Left renal pelvis (tissue), 4 donors: ENCODE data around the gene GCHFR. TPM values are rescaled to one million over a fixed set of nuclear protein-coding genes. Genes with fewer than 3 reads are reported as not detected.

Experiments used
- DNase-seq, 4 donors: peaks; one replicate each; pipeline ENCODE4 v3.0.0-alpha.2; 2013; ENCODE audit warnings: low read depth in 4 of 4, low spot score in 3 of 4
- polyA plus RNA-seq, 4 donors: library from polyadenylated mRNA; unstranded; fragments of 120-200 nt; gene quantifications; one replicate each; pipeline ENCODE4 v1.2.1, GENCODE V29; 2013; ENCODE audit not compliant: insufficient read length in 4 of 4

The GCHFR gene
- 10 to 100 TPM in 3 of 4 donors, 1 to 10 TPM in 1; 6.9 to 47.2 (median 29.5) TPM for polyA plus RNA-seq

GRCh38 chr15:40763801-40764628 lies at the start of gene GCHFR:
TSS of gene GCHFR (plus strand) at chr15:40764068. CDS start at chr15:40764181, 113 bp downstream.
- peak in 2 of 4 donors; percentile 56 to 59 for DNase-seq

GRCh38 chr15:40714144-40714543 lies 49.7 kb upstream of the GCHFR start:
- no peak for DNase-seq

GRCh38 chr15:40716165-40716564 lies 47.7 kb upstream of the GCHFR start:
- DNase-seq, result no peak

GRCh38 chr15:40721701-40722100 lies 42.2 kb upstream of the GCHFR start:
- no peak for DNase-seq

GRCh38 chr15:40722354-40722753 lies 41.5 kb upstream of the GCHFR start:
- DNase-seq, result no peak

GRCh38 chr15:40722934-40723333 lies 40.9 kb upstream of the GCHFR start:
- no peak for DNase-seq

GRCh38 chr15:40723919-40724318 lies 39.9 kb upstream of the GCHFR start:
- no peak for DNase-seq

- no peak for DNase-seq
Measured at GRCh38 chr15:40731034-40731433, 32.8 kb upstream of the GCHFR start.

- no peak for DNase-seq
Measured at GRCh38 chr15:40736575-40736974, 27.3 kb upstream of the GCHFR start.

GRCh38 chr15:40737048-40737447 lies 26.8 kb upstream of the GCHFR start:
- no peak for DNase-seq

- DNase-seq, result no peak
Measured at GRCh38 chr15:40739047-40739446, 24.8 kb upstream of the GCHFR start.

- no peak for DNase-seq
Measured at GRCh38 chr15:40739854-40740253, 24.0 kb upstream of the GCHFR start.

- no peak for DNase-seq
Measured at GRCh38 chr15:40743485-40743901, 20.4 kb upstream of the GCHFR start.

- no peak for DNase-seq
Measured at GRCh38 chr15:40743921-40744814, 19.7 kb upstream of the GCHFR start.

- no peak for DNase-seq
Measured at GRCh38 chr15:40744815-40745152, 19.1 kb upstream of the GCHFR start.

GRCh38 chr15:40746916-40747418 lies 16.9 kb upstream of the GCHFR start:
- DNase-seq, result no peak

GRCh38 chr15:40747685-40748631 lies 15.9 kb upstream of the GCHFR start:
- DNase-seq, result no peak

GRCh38 chr15:40749151-40749630 lies 14.7 kb upstream of the GCHFR start:
- no peak for DNase-seq

GRCh38 chr15:40750885-40751284 lies 13.0 kb upstream of the GCHFR start:
- no peak for DNase-seq

GRCh38 chr15:40751745-40752144 lies 12.1 kb upstream of the GCHFR start:
- DNase-seq, result no peak
